ENCODE data around the gene DGKB.

GRCh38 chr7:14177876-14178275 is 724.7 kb downstream of the DGKB start:
- no peak for TF ChIP-seq CEBPB (IDR thresholded peaks at IDR 0.05)
- no peak for TF ChIP-seq EP300 (IDR thresholded peaks at IDR 0.05; ENCODE audit: borderline replicate concordance)
- TF ChIP-seq ZBTB7A (IDR thresholded peaks at IDR 0.05; ENCODE audit: low read depth): no peak
- TF ChIP-seq REST (IDR thresholded peaks at IDR 0.05; ENCODE audit: low read depth): no peak
- no peak for TF ChIP-seq EGR1 (IDR thresholded peaks at IDR 0.05)
- TF ChIP-seq TAF1 (IDR thresholded peaks at IDR 0.05; ENCODE audit: low read depth): no peak
- TF ChIP-seq RAD21 (IDR thresholded peaks at IDR 0.05; ENCODE audit: low read depth): no peak
- no peak for TF ChIP-seq CREB1 (IDR thresholded peaks at IDR 0.05; ENCODE audit: low read depth)
- no peak for TF ChIP-seq TEAD4 (IDR thresholded peaks at IDR 0.05)

Measured in Ishikawa (cell line).